SK-N-SH (cell line): ENCODE measurements around the gene ZMIZ1. TPM values are rescaled to one million over a fixed set of nuclear protein-coding genes. Genes with fewer than 3 reads are reported as not detected.

ENCODE experiments used
- CTCF ChIA-PET: fragments of 300-600, 350-600 bp; formaldehyde crosslinking; extraction: SDS; loops from one replicate; lab custom pipeline; 2021; lab: Yijun Ruan, JAX
- POLR2A ChIA-PET: fragments of 350-600 bp; sonication (Branson Sonifier 250); formaldehyde crosslinking; extraction: SDS; loops from one replicate; lab custom pipeline; 2020; ENCODE audit warnings: antibody characterized with exemption, inconsistent platforms; lab: Yijun Ruan, JAX
- DNase-seq: peaks from one replicate; pipeline ENCODE4 v3.0.0; 2012
- H2AFZ ChIP-seq: fragments of 200-600 bp; sonication (generic); 2 replicates; pipeline ENCODE4 v1.8.1; 2016; ENCODE audit warnings: antibody characterized with exemption, mild to moderate bottlenecking, low read depth
- H3F3A ChIP-seq: fragments of 200-600 bp; sonication (generic); replicated peaks from 2 replicates; pipeline ENCODE3; 2016; ENCODE audit warnings: antibody characterized with exemption, mild to moderate bottlenecking; ENCODE audit not compliant: insufficient read depth
- H3K27ac ChIP-seq, 2 experiments: fragments of 200-500 bp in 1 of 2; fragments of 200-600 bp in 1 of 2; sonication (Bioruptor generic) in 1 of 2; sonication (generic), shearing (Covaris generic) in 1 of 2; 2 replicates each; pipeline versions ENCODE4 v1.5.1 to v1.6.1; 2014 to 2016; ENCODE audit warnings: low read depth in 2 of 2, inconsistent platforms in 1 of 2, low read length in 1 of 2, mild to moderate bottlenecking in 1 of 2, mixed read lengths in 1 of 2
- H3K27me3 ChIP-seq: fragments of 200-600 bp; sonication (generic), shearing (Covaris generic); 2 replicates; pipeline ENCODE4 v1.6.1; 2016; ENCODE audit warnings: mixed run types; ENCODE audit not compliant: insufficient read depth
- H3K36me3 ChIP-seq, 2 experiments: fragments of 200-500 bp in 1 of 2; fragments of 200-600 bp in 1 of 2; sonication (Bioruptor generic) in 1 of 2; sonication (generic) in 1 of 2; replicated peaks in 1 of 2; 2 replicates each; pipeline versions ENCODE3 to v1.5.1; 2014 to 2016; ENCODE audit warnings: low read length in 1 of 2, mild to moderate bottlenecking in 1 of 2; ENCODE audit not compliant: insufficient read depth in 2 of 2, control insufficient read depth in 1 of 2
- H3K4me1 ChIP-seq, 2 experiments: fragments of 200-500 bp in 1 of 2; fragments of 200-600 bp in 1 of 2; sonication (Bioruptor generic) in 1 of 2; sonication (generic), shearing (Covaris generic) in 1 of 2; 2 replicates each; pipeline versions ENCODE4 v1.5.1 to v1.6.1; 2014 to 2016; ENCODE audit warnings: low read depth in 1 of 2, low read length in 1 of 2, mixed run types in 1 of 2; ENCODE audit not compliant: insufficient read depth in 2 of 2, control insufficient read depth in 1 of 2
- H3K4me2 ChIP-seq: fragments of 200-600 bp; sonication (generic), shearing (Covaris generic); 2 replicates; pipeline ENCODE4 v1.6.1; 2017; ENCODE audit warnings: mixed run types
- H3K4me3 ChIP-seq, 2 experiments: fragments of 200-500 bp in 1 of 2; fragments of 200-600 bp in 1 of 2; sonication (Bioruptor generic) in 1 of 2; sonication (generic), shearing (Covaris generic) in 1 of 2; 2 replicates each; pipeline versions ENCODE4 v1.5.1 to v1.8.1; 2014 to 2016; ENCODE audit warnings: low read depth in 2 of 2, inconsistent platforms in 1 of 2, low read length in 1 of 2, mild to moderate bottlenecking in 1 of 2, mixed read lengths in 1 of 2, moderate library complexity in 1 of 2
- H3K79me2 ChIP-seq: fragments of 200-600 bp; sonication (generic); 2 replicates; pipeline ENCODE4 v1.8.1; 2017; ENCODE audit warnings: mild to moderate bottlenecking; ENCODE audit not compliant: insufficient read depth
- H3K9ac ChIP-seq: fragments of 200-600 bp; sonication (generic); 2 replicates; pipeline ENCODE4 v1.6.1; 2017; ENCODE audit warnings: mixed run types
- H3K9me2 ChIP-seq: fragments of 200-600 bp; sonication (generic); 2 replicates; pipeline ENCODE4 v1.6.1; 2017; ENCODE audit warnings: mixed run types
- H3K9me3 ChIP-seq: fragments of 200-600 bp; sonication (generic); 2 replicates; pipeline ENCODE4 v1.6.1; 2017; ENCODE audit warnings: mixed run types, mild to moderate bottlenecking, moderate library complexity
- H4K20me1 ChIP-seq: fragments of 200-600 bp; sonication (generic); 2 replicates; pipeline ENCODE4 v1.6.1; 2017; ENCODE audit warnings: mild to moderate bottlenecking, mixed run types; ENCODE audit not compliant: insufficient read depth
- CTCF ChIP-seq: fragments of 200-600 bp; sonication (generic); IDR thresholded peaks from 2 replicates; pipeline ENCODE4 v1.6.1; 2017; ENCODE audit warnings: antibody characterized with exemption, mild to moderate bottlenecking, moderate library complexity
- ELF1 ChIP-seq: IDR thresholded peaks from 2 replicates; pipeline ENCODE4 v1.4.0; 2012
- EP300 ChIP-seq, 2 experiments: IDR thresholded peaks; 2 replicates each; pipeline versions ENCODE4 v1.4.0 to v1.6.1; 2012; ENCODE audit warnings: borderline replicate concordance in 1 of 2, low read depth in 1 of 2, low read length in 1 of 2
- FOSL2 ChIP-seq: IDR thresholded peaks from 2 replicates; pipeline ENCODE4 v1.4.0; 2012; ENCODE audit warnings: low read depth, mild to moderate bottlenecking, moderate library complexity, borderline replicate concordance
- FOXJ3 ChIP-seq: sonication (generic); formaldehyde crosslinking; IDR thresholded peaks from 2 replicates; pipeline ENCODE4 v1.5.1; 2020; ENCODE audit warnings: mild to moderate bottlenecking, missing genetic modification reagents
- GABPA ChIP-seq: IDR thresholded peaks from 2 replicates; pipeline ENCODE4 v1.4.0; 2012; ENCODE audit warnings: low read depth, mild to moderate bottlenecking
- MAX ChIP-seq: IDR thresholded peaks from 2 replicates; pipeline ENCODE4 v1.4.0; 2012; ENCODE audit warnings: low read depth
- MEF2A ChIP-seq: IDR thresholded peaks from 2 replicates; pipeline ENCODE4 v1.4.0; 2012; ENCODE audit warnings: low read depth, borderline replicate concordance
- MXI1 ChIP-seq: IDR thresholded peaks from 2 replicates; pipeline ENCODE4 v1.6.1; 2012; ENCODE audit warnings: mild to moderate bottlenecking, low read depth, low read length, improper control_type of control experiment
- NFIC ChIP-seq: IDR thresholded peaks from 2 replicates; pipeline ENCODE4 v1.4.0; 2012; ENCODE audit warnings: borderline replicate concordance
- NRF1 ChIP-seq: IDR thresholded peaks from 2 replicates; pipeline ENCODE4 v1.6.1; 2012; ENCODE audit warnings: low read depth, mild to moderate bottlenecking, low read length
- POLR2AphosphoS5 ChIP-seq: IDR thresholded peaks from 2 replicates; pipeline ENCODE4 v1.6.1; 2012; ENCODE audit warnings: low read depth, low read length
- RCOR1 ChIP-seq: fragments of 150-350 bp; IDR thresholded peaks from 2 replicates; pipeline ENCODE4 v1.6.1; 2017; ENCODE audit warnings: antibody characterized with exemption, low read length
- RFX5 ChIP-seq: IDR thresholded peaks from 2 replicates; pipeline ENCODE4 v1.6.1; 2012; ENCODE audit warnings: mild to moderate bottlenecking, improper control_type of control experiment, low read length
- SIN3A ChIP-seq: IDR thresholded peaks from 2 replicates; pipeline ENCODE4 v1.6.1; 2012; ENCODE audit warnings: low read depth, mild to moderate bottlenecking, low read length, moderate library complexity, borderline replicate concordance
- TCF12 ChIP-seq: IDR thresholded peaks from 2 replicates; pipeline ENCODE4 v1.4.0; 2012
- USF2 ChIP-seq: fragments of 150-350 bp; IDR thresholded peaks from 2 replicates; pipeline ENCODE4 v1.6.1; 2017; ENCODE audit warnings: antibody characterized with exemption, low read length, low read depth, borderline replicate concordance
- YY1 ChIP-seq: IDR thresholded peaks from 2 replicates; pipeline ENCODE4 v1.4.0; 2012; ENCODE audit warnings: low read depth, mild to moderate bottlenecking
- ZBTB33 ChIP-seq: IDR thresholded peaks from 2 replicates; pipeline ENCODE4 v1.4.0; 2012; ENCODE audit warnings: low read depth, borderline replicate concordance
- WGBS: methylation state at CpG from one replicate; pipeline ENCODE4 v1.1.6; 2017; ENCODE audit warnings: low lambda C conversion rate; 5-methylcytosine and 5-hydroxymethylcytosine counted together
- polyA plus RNA-seq, 3 experiments: library from polyadenylated mRNA; depleted of rRNA; stranded (reverse); fragments of >200 nt; gene quantifications; 2 replicates each; pipeline ENCODE4 v1.2.3, GENCODE V29; 2012
- TF ChIP-seq, protein P1 (sequence below): IDR thresholded peaks from 2 replicates; pipeline ENCODE4 v1.4.0; 2012; ENCODE audit warnings: low read depth, borderline replicate concordance
- TF ChIP-seq, protein P2 (sequence below): IDR thresholded peaks from 2 replicates; pipeline ENCODE4 v1.6.1; 2012; ENCODE audit warnings: mild to moderate bottlenecking, low read depth, low read length, moderate library complexity
- TF ChIP-seq, protein P3 (sequence below): IDR thresholded peaks from 2 replicates; pipeline ENCODE4; 2012

ZMIZ1 gene
- polyA plus RNA-seq, 1 of the 3 experiments (the other 2 are of a cell fraction) = 23.5 TPM

- H3K4me3 ChIP-seq = no peak overlapping the region
- peaks cover 0 to 3% of the 10 kb centered on the region in 2 experiments for H3K36me3 ChIP-seq
- H4K20me1 ChIP-seq = no peaks in the 10 kb centered on the region
- ChIA-PET POLR2A (no interaction called here), CTCF (interaction anchor here (1.2 kb wide), 1 partner anchor 12 kb away, joined by 4 read pairs; no protein-coding TSS in a partner anchor)
- no peaks in the 10 kb centered on the region for H3K9me2 ChIP-seq
- no peak overlapping the region for H2AFZ ChIP-seq
- no peaks in the 10 kb centered on the region for H3K79me2 ChIP-seq
- H3K4me1 ChIP-seq = peaks cover 35 to 43% of the 10 kb centered on the region in 2 experiments; a peak in 3 of 4 replicates
- H3K4me2 ChIP-seq = no peak overlapping the region
- no peaks in the 10 kb centered on the region for H3K9me3 ChIP-seq
- no peak for DNase-seq
- no peaks in the 10 kb centered on the region for H3K27me3 ChIP-seq
- H3K27ac ChIP-seq = peak overlapping the region in 1 of 2 experiments; percentile 45; a peak in 2 of 4 replicates
- no peak overlapping the region for H3K9ac ChIP-seq
- WGBS = 65% methylated on average over 7 of the region's 7 CpGs
- H3F3A ChIP-seq = peaks cover 39% of the 10 kb centered on the region
- TF ChIP-seq, protein P1, sequence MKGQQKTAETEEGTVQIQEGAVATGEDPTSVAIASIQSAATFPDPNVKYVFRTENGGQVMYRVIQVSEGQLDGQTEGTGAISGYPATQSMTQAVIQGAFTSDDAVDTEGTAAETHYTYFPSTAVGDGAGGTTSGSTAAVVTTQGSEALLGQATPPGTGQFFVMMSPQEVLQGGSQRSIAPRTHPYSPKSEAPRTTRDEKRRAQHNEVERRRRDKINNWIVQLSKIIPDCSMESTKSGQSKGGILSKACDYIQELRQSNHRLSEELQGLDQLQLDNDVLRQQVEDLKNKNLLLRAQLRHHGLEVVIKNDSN = no peak
- TF ChIP-seq, protein P2, sequence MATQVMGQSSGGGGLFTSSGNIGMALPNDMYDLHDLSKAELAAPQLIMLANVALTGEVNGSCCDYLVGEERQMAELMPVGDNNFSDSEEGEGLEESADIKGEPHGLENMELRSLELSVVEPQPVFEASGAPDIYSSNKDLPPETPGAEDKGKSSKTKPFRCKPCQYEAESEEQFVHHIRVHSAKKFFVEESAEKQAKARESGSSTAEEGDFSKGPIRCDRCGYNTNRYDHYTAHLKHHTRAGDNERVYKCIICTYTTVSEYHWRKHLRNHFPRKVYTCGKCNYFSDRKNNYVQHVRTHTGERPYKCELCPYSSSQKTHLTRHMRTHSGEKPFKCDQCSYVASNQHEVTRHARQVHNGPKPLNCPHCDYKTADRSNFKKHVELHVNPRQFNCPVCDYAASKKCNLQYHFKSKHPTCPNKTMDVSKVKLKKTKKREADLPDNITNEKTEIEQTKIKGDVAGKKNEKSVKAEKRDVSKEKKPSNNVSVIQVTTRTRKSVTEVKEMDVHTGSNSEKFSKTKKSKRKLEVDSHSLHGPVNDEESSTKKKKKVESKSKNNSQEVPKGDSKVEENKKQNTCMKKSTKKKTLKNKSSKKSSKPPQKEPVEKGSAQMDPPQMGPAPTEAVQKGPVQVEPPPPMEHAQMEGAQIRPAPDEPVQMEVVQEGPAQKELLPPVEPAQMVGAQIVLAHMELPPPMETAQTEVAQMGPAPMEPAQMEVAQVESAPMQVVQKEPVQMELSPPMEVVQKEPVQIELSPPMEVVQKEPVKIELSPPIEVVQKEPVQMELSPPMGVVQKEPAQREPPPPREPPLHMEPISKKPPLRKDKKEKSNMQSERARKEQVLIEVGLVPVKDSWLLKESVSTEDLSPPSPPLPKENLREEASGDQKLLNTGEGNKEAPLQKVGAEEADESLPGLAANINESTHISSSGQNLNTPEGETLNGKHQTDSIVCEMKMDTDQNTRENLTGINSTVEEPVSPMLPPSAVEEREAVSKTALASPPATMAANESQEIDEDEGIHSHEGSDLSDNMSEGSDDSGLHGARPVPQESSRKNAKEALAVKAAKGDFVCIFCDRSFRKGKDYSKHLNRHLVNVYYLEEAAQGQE = no peak
- TF ChIP-seq YY1 (no peak), NFIC (peak; percentile 33; the same call in 1 of the 2 replicates), TCF12 (peak; percentile 51; the same call in 1 of the 2 replicates), ELF1 (no peak), MXI1 (no peak), POLR2AphosphoS5 (peak; percentile 18; the same call in 1 of the 2 replicates), ZBTB33 (no peak), MAX (peak; percentile 63), USF2 (no peak), RCOR1 (no peak), SIN3A (no peak), NRF1 (no peak), RFX5 (no peak), EP300 (IDR thresholded peaks at IDR 0.05; ENCODE audit: borderline replicate concordance in 1 of 2, low read depth in 1 of 2, low read length in 1 of 2) (peak in 1 of 2 experiments; percentile 43; a peak in 1 of 4 replicates), CTCF (no peak), GABPA (no peak), FOXJ3 (CRISPR knock-in tag) (no peak), FOSL2 (peak; percentile 77), MEF2A (no peak)
- TF ChIP-seq, protein P3, sequence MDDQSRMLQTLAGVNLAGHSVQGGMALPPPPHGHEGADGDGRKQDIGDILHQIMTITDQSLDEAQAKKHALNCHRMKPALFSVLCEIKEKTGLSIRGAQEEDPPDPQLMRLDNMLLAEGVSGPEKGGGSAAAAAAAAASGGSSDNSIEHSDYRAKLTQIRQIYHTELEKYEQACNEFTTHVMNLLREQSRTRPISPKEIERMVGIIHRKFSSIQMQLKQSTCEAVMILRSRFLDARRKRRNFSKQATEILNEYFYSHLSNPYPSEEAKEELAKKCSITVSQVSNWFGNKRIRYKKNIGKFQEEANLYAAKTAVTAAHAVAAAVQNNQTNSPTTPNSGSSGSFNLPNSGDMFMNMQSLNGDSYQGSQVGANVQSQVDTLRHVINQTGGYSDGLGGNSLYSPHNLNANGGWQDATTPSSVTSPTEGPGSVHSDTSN = no peak; the same call in 1 of the 2 replicates
Observed at GRCh38 chr10:79320820-79321493, 252.2 kb downstream of the ZMIZ1 start.
